KMS-11 (cell line): Measurements from ENCODE around the gene LARP1.
"Not testable (repeated sequence)": the region's sequence is repeated elsewhere in the genome, so short reads cannot be mapped to it uniquely, and the experiment has no call there.

ENCODE experiments used
- H2AFZ ChIP-seq: fragments of 200-600 bp; sonication (generic); 2 replicates; pipeline ENCODE4 v1.6.1; 2016; ENCODE audit warnings: antibody characterized with exemption, mixed run types, low read depth
- H3K27ac ChIP-seq: fragments of 200-600 bp; sonication (generic); 2 replicates; pipeline ENCODE4 v1.6.1; 2016; ENCODE audit warnings: mild to moderate bottlenecking, mixed run types
- H3K27me3 ChIP-seq: fragments of 200-600 bp; sonication (generic); 2 replicates; pipeline ENCODE4 v1.6.1; 2017; ENCODE audit warnings: mild to moderate bottlenecking, low read depth, mixed run types, moderate library complexity; ENCODE audit not compliant: insufficient read depth
- H3K36me3 ChIP-seq: fragments of 200-600 bp; sonication (generic); 2 replicates; pipeline ENCODE4 v1.6.1; 2017; ENCODE audit warnings: mild to moderate bottlenecking, mixed run types; ENCODE audit not compliant: insufficient read depth
- H3K4me1 ChIP-seq: fragments of 200-600 bp; sonication (generic); 2 replicates; pipeline ENCODE4 v1.6.1; 2016; ENCODE audit warnings: mild to moderate bottlenecking, low read depth, mixed run types; ENCODE audit not compliant: poor library complexity, severe bottlenecking
- H3K4me2 ChIP-seq: fragments of 200-600 bp; sonication (generic); 2 replicates; pipeline ENCODE4 v1.7.0; 2016; ENCODE audit warnings: mild to moderate bottlenecking, mixed run types
- H3K4me3 ChIP-seq: fragments of 200-600 bp; sonication (generic); IDR thresholded peaks from 2 replicates; pipeline ENCODE4 v1.6.1; 2017; ENCODE audit warnings: low read depth, low read length, mixed read lengths; ENCODE audit not compliant: insufficient read depth
- H3K79me2 ChIP-seq: fragments of 200-600 bp; sonication (generic); 2 replicates; pipeline ENCODE4 v1.6.1; 2016; ENCODE audit warnings: low read depth, mixed run types; ENCODE audit not compliant: insufficient read depth
- H3K9ac ChIP-seq: fragments of 200-600 bp; sonication (generic); 2 replicates; pipeline ENCODE4 v1.6.1; 2016; ENCODE audit warnings: mild to moderate bottlenecking, mixed run types
- H4K20me1 ChIP-seq: fragments of 200-600 bp; sonication (generic); 2 replicates; pipeline ENCODE4 v1.6.1; 2016; ENCODE audit warnings: mild to moderate bottlenecking, mixed run types; ENCODE audit not compliant: insufficient read depth
- TF ChIP-seq, protein P1 (sequence below): fragments of 200-600 bp; sonication (generic); conservative IDR thresholded peaks from 2 replicates; pipeline ENCODE4 v1.6.1; 2017; ENCODE audit warnings: low read depth, mild to moderate bottlenecking, antibody characterized with exemption, low read length, moderate library complexity, mixed read lengths

LARP1 gene

GRCh38 chr5:154830219-154830595 lies 75.0 kb downstream of the LARP1 start:
- H3K27me3 ChIP-seq: no peaks in the 10 kb centered on the region
- H4K20me1 ChIP-seq: no peaks in the 10 kb centered on the region
- H3K4me2 ChIP-seq: peak overlapping the region; percentile 10; the same call in 1 of the 2 replicates
- no peaks in the 10 kb centered on the region for H3K79me2 ChIP-seq
- TF ChIP-seq, protein P1, sequence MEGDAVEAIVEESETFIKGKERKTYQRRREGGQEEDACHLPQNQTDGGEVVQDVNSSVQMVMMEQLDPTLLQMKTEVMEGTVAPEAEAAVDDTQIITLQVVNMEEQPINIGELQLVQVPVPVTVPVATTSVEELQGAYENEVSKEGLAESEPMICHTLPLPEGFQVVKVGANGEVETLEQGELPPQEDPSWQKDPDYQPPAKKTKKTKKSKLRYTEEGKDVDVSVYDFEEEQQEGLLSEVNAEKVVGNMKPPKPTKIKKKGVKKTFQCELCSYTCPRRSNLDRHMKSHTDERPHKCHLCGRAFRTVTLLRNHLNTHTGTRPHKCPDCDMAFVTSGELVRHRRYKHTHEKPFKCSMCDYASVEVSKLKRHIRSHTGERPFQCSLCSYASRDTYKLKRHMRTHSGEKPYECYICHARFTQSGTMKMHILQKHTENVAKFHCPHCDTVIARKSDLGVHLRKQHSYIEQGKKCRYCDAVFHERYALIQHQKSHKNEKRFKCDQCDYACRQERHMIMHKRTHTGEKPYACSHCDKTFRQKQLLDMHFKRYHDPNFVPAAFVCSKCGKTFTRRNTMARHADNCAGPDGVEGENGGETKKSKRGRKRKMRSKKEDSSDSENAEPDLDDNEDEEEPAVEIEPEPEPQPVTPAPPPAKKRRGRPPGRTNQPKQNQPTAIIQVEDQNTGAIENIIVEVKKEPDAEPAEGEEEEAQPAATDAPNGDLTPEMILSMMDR: no peak
- H3K27ac ChIP-seq: no peak overlapping the region; the same call in 1 of the 2 replicates
- no peaks in the 10 kb centered on the region for H3K36me3 ChIP-seq
- H3K9ac ChIP-seq: no peak overlapping the region
- peaks cover 26% of the 10 kb centered on the region for H3K4me1 ChIP-seq
- no peak overlapping the region for H3K4me3 ChIP-seq
- H2AFZ ChIP-seq: no peak overlapping the region

GRCh38 chr5:154830596-154830995 lies 75.4 kb downstream of the LARP1 start:
- no peak overlapping the region for H3K4me3 ChIP-seq
- H4K20me1 ChIP-seq: no peaks in the 10 kb centered on the region
- TF ChIP-seq, protein P1: no peak
- no peak overlapping the region for H2AFZ ChIP-seq
- no peaks in the 10 kb centered on the region for H3K27me3 ChIP-seq
- no peak overlapping the region for H3K27ac ChIP-seq
- peaks cover 26% of the 10 kb centered on the region for H3K4me1 ChIP-seq
- no peak overlapping the region for H3K4me2 ChIP-seq
- H3K79me2 ChIP-seq: no peaks in the 10 kb centered on the region
- no peak overlapping the region for H3K9ac ChIP-seq
- H3K36me3 ChIP-seq: no peaks in the 10 kb centered on the region

GRCh38 chr5:154831451-154831850 lies 76.3 kb downstream of the LARP1 start:
- Histone ChIP-seq H3K4me2 (no peak overlapping the region), H3K4me1 (peaks cover 26% of the 10 kb centered on the region), H3K36me3 (no peaks in the 10 kb centered on the region), H3K9ac (no peak overlapping the region), H3K27me3 (no peaks in the 10 kb centered on the region), H3K27ac (no peak overlapping the region), H2AFZ (no peak overlapping the region), H3K4me3 (no peak overlapping the region), H4K20me1 (no peaks in the 10 kb centered on the region), H3K79me2 (no peaks in the 10 kb centered on the region)
- TF ChIP-seq, protein P1: no peak

DNA sequence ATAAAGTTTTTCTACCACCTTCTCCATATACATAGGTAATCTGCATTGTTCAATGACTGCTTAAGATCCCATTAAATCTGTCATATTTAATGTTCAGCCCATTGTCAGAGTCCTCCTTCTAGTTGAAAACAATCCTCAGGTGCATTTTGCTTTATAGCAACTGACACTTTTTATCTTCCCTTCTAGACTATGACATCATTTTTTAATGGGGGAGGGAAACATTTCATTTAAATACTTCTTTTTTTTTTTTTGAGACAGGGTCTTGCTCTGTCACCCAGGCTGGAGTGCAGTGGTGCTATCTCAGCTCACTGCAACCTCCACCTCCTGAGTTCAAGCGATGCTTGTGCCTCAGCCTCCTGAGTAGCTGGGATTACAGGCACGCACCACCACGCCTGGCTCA lies 77.6 kb downstream of the LARP1 start:
- H3K4me3 ChIP-seq, H3K27me3 ChIP-seq, H4K20me1 ChIP-seq, H3K27ac ChIP-seq, H3K4me2 ChIP-seq, H2AFZ ChIP-seq, H3K36me3 ChIP-seq, H3K9ac ChIP-seq, H3K79me2 ChIP-seq: not testable (repeated sequence)
- peaks cover 26% of the 10 kb centered on the region for H3K4me1 ChIP-seq

- TF ChIP-seq, protein P1: no peak
- no peak overlapping the region for H3K27ac ChIP-seq
Observed at GRCh38 chr5:154834053-154834452, 78.9 kb downstream of the LARP1 start.

GRCh38 chr5:154835701-154836052 lies 80.5 kb downstream of the LARP1 start:
- H3K4me1 ChIP-seq: not testable (repeated sequence)

More at GRCh38 chr5:154834053-154834452, 78.9 kb downstream of the LARP1 start:
- Histone ChIP-seq H3K4me2 (no peak overlapping the region), H3K9ac (no peak overlapping the region), H3K4me1 (peaks cover 13% of the 10 kb centered on the region), H2AFZ (no peak overlapping the region), H3K27me3 (no peaks in the 10 kb centered on the region), H3K79me2 (no peaks in the 10 kb centered on the region), H4K20me1 (no peaks in the 10 kb centered on the region), H3K36me3 (no peaks in the 10 kb centered on the region), H3K4me3 (no peak overlapping the region)

More at GRCh38 chr5:154835701-154836052, 80.5 kb downstream of the LARP1 start:
- not testable (repeated sequence) for H2AFZ ChIP-seq, H4K20me1 ChIP-seq, H3K9ac ChIP-seq, H3K36me3 ChIP-seq, H3K79me2 ChIP-seq, H3K27ac ChIP-seq, H3K4me3 ChIP-seq, H3K27me3 ChIP-seq, H3K4me2 ChIP-seq
